HG02642 (cell line): ENCODE results near the gene MAPK1.
"Not testable (repeated sequence)": the region's sequence is repeated elsewhere in the genome, so short reads cannot be mapped to it uniquely, and the experiment has no call there.

Experiments
- ATAC-seq: cut with Tn5 transposase; IDR thresholded peaks from one replicate; pipeline ENCODE4 v1.9.1; 2021; ENCODE audit warnings: mild to moderate bottlenecking; ENCODE audit not compliant: unreplicated experiment, poor library complexity

The MAPK1 gene

GRCh38 chr22:21867528-21868266 lies at the start of gene MAPK1:
Gene MAPK1, minus strand, starts transcription at chr22:21867645. Its CDS starts 205 bp downstream, at chr22:21867440.
- peak; percentile 88 for ATAC-seq

GRCh38 chr22:21916309-21916918 lies 49.0 kb upstream of the MAPK1 start:
- ATAC-seq, result no peak

GRCh38 chr22:21915624-21916308 lies 48.3 kb upstream of the MAPK1 start:
- ATAC-seq, result no peak

- not testable (repeated sequence) for ATAC-seq
Observed at GRCh38 chr22:21914033-21914642, 46.7 kb upstream of the MAPK1 start.

GRCh38 chr22:21910367-21910766 lies 42.9 kb upstream of the MAPK1 start:
- not testable (repeated sequence) for ATAC-seq

- ATAC-seq, result no peak
Observed at GRCh38 chr22:21909871-21910270, 42.4 kb upstream of the MAPK1 start.

- no peak for ATAC-seq
Observed at GRCh38 chr22:21907638-21908522, 40.4 kb upstream of the MAPK1 start.

- ATAC-seq, result not testable (repeated sequence)
Observed at GRCh38 chr22:21905234-21905633, 37.8 kb upstream of the MAPK1 start.

GRCh38 chr22:21904250-21904789 lies 36.9 kb upstream of the MAPK1 start:
- no peak for ATAC-seq

- ATAC-seq, result no peak
Observed at GRCh38 chr22:21903283-21903682, 35.8 kb upstream of the MAPK1 start.

- no peak for ATAC-seq
Observed at GRCh38 chr22:21902296-21903087, 35.0 kb upstream of the MAPK1 start.

GRCh38 chr22:21898354-21898896 lies 31.0 kb upstream of the MAPK1 start:
- no peak for ATAC-seq

GRCh38 chr22:21896951-21897513 lies 29.6 kb upstream of the MAPK1 start:
- ATAC-seq, result no peak

- ATAC-seq, result not testable (repeated sequence)
Observed at GRCh38 chr22:21896275-21896674, 28.8 kb upstream of the MAPK1 start.

GRCh38 chr22:21894799-21895198 lies 27.4 kb upstream of the MAPK1 start:
- ATAC-seq, result no peak

GRCh38 chr22:21889251-21889990 lies 22.0 kb upstream of the MAPK1 start:
- ATAC-seq, result no peak

- no peak for ATAC-seq
Observed at GRCh38 chr22:21887841-21888240, 20.4 kb upstream of the MAPK1 start.

- not testable (repeated sequence) for ATAC-seq
Observed at GRCh38 chr22:21883930-21884329, 16.5 kb upstream of the MAPK1 start.
